GM23338 (cell line): ENCODE data around the gene MGAT3. TPM values are rescaled to one million over a fixed set of nuclear protein-coding genes. Genes with fewer than 3 reads are reported as not detected.

Experiments
- ATAC-seq: fragments of 200-7000 bp; cut with Tn5 transposase; 3 replicates; pipeline ENCODE4 v1.9.1; 2020
- DNase-seq: peaks from one replicate; pipeline ENCODE4 v3.0.0-alpha.2; 2015; ENCODE audit warnings: low spot score
- H2AFZ ChIP-seq: fragments of 200-600 bp; sonication (generic); 2 replicates; pipeline ENCODE4 v1.8.0; 2016; ENCODE audit warnings: antibody characterized with exemption, mild to moderate bottlenecking, moderate library complexity
- H3F3A ChIP-seq: fragments of 200-600 bp; sonication (generic); replicated peaks from 2 replicates; pipeline ENCODE4 v1.8.0; 2017; ENCODE audit warnings: antibody characterized with exemption, mixed run types, low read depth
- H3K27ac ChIP-seq: fragments of 200-600 bp; sonication (generic); 2 replicates; pipeline ENCODE4 v1.6.1; 2016; ENCODE audit warnings: low read depth
- H3K27me3 ChIP-seq: fragments of 200-600 bp; sonication (generic); 2 replicates; pipeline ENCODE4 v1.8.0; 2016; ENCODE audit warnings: mild to moderate bottlenecking, mixed run types, moderate library complexity; ENCODE audit not compliant: insufficient read depth
- H3K36me3 ChIP-seq: fragments of 200-600 bp; sonication (generic); 2 replicates; pipeline ENCODE4 v1.8.0; 2016; ENCODE audit warnings: mild to moderate bottlenecking; ENCODE audit not compliant: insufficient read depth
- H3K4me1 ChIP-seq: fragments of 200-600 bp; sonication (generic); 2 replicates; pipeline ENCODE4 v1.8.0; 2016; ENCODE audit warnings: mild to moderate bottlenecking, moderate library complexity; ENCODE audit not compliant: insufficient read depth
- H3K4me2 ChIP-seq: fragments of 200-600 bp; sonication (generic); 2 replicates; pipeline ENCODE4 v1.7.1; 2017; ENCODE audit warnings: mixed run types
- H3K4me3 ChIP-seq: fragments of 200-600 bp; sonication (generic); 2 replicates; pipeline ENCODE4 v1.6.1; 2016; ENCODE audit warnings: mixed run types
- H3K79me2 ChIP-seq: fragments of 200-600 bp; sonication (generic); replicated peaks from 2 replicates; pipeline ENCODE4 v1.8.0; 2017; ENCODE audit warnings: mild to moderate bottlenecking; ENCODE audit not compliant: insufficient read depth
- H3K9me2 ChIP-seq: fragments of 200-600 bp; sonication (generic); 2 replicates; pipeline ENCODE4 v1.8.0; 2017; ENCODE audit not compliant: insufficient read depth
- H4K20me1 ChIP-seq: fragments of 200-600 bp; sonication (generic); replicated peaks from 2 replicates; pipeline ENCODE4 v1.8.0; 2017; ENCODE audit warnings: mild to moderate bottlenecking; ENCODE audit not compliant: insufficient read depth
- H3K27ac Mint-ChIP-seq: 2 replicates; pipeline ENCODE4 v1.8.0; 2020; ENCODE audit warnings: inconsistent platforms, mild to moderate bottlenecking, moderate library complexity, mixed read lengths
- H3K27me3 Mint-ChIP-seq: 3 replicates; pipeline ENCODE4 v1.8.0; 2022; ENCODE audit warnings: low read depth, mild to moderate bottlenecking, moderate library complexity, mixed read lengths, inconsistent platforms; ENCODE audit not compliant: insufficient read depth, poor library complexity
- H3K36me3 Mint-ChIP-seq: 3 replicates; pipeline ENCODE4 v1.8.0; 2021; ENCODE audit warnings: low read depth, mild to moderate bottlenecking, inconsistent platforms, moderate library complexity, mixed read lengths
- H3K4me1 Mint-ChIP-seq: 3 replicates; pipeline ENCODE4 v1.8.0; 2020; ENCODE audit warnings: mild to moderate bottlenecking, inconsistent platforms, mixed read lengths
- H3K4me3 Mint-ChIP-seq: 3 replicates; pipeline ENCODE4 v1.8.0; 2021; ENCODE audit warnings: moderate library complexity, mild to moderate bottlenecking, inconsistent platforms, mixed read lengths
- H3K9me3 Mint-ChIP-seq: 3 replicates; pipeline ENCODE4 v1.8.0; 2020; ENCODE audit warnings: moderate library complexity, mild to moderate bottlenecking, inconsistent platforms, mixed read lengths
- CREB1 ChIP-seq: fragments of 250-450 bp; sonication (Bioruptor Pico); IDR thresholded peaks from 2 replicates; pipeline ENCODE4 v1.5.0; 2020; ENCODE audit warnings: low read depth, mild to moderate bottlenecking, moderate library complexity
- EZH2 ChIP-seq: fragments of 200-600 bp; sonication (generic); IDR thresholded peaks from one replicate; pipeline ENCODE4 v1.8.0; 2017; ENCODE audit warnings: antibody characterized with exemption, mild to moderate bottlenecking, low read depth; ENCODE audit not compliant: unreplicated experiment
- EZH2phosphoT487 ChIP-seq: fragments of 200-600 bp; sonication (generic); IDR thresholded peaks from one replicate; pipeline ENCODE4 v1.8.1; 2018; ENCODE audit warnings: antibody characterized with exemption; ENCODE audit not compliant: unreplicated experiment
- JUNB ChIP-seq: IDR thresholded peaks from one replicate; pipeline ENCODE4 v1.6.1; 2016; ENCODE audit warnings: antibody characterized with exemption; ENCODE audit not compliant: unreplicated experiment
- NANOG ChIP-seq: IDR thresholded peaks from 2 replicates; pipeline ENCODE4 v1.6.1; 2016; ENCODE audit warnings: antibody characterized with exemption, borderline replicate concordance
- POLR2AphosphoS5 ChIP-seq: IDR thresholded peaks from 2 replicates; pipeline ENCODE4 v1.6.1; 2016; ENCODE audit warnings: antibody characterized with exemption, low read depth
- STAT1 ChIP-seq: IDR thresholded peaks from one replicate; pipeline ENCODE4 v1.6.1; 2016; ENCODE audit warnings: antibody characterized with exemption; ENCODE audit not compliant: unreplicated experiment
- ZNF114 ChIP-seq: fragments of 250-450 bp; sonication (Bioruptor Pico); IDR thresholded peaks from 2 replicates; pipeline ENCODE4 v1.5.0; 2020; ENCODE audit warnings: mild to moderate bottlenecking, moderate library complexity
- ZNF331 ChIP-seq: fragments of 250-450 bp; sonication (Bioruptor Pico); IDR thresholded peaks from 2 replicates; pipeline ENCODE4 v1.5.0; 2020; ENCODE audit warnings: low read depth, mild to moderate bottlenecking, moderate library complexity
- polyA plus RNA-seq: library from polyadenylated mRNA; unstranded; fragments of >200 nt; fragmentation: Nextera tagmentation; extraction: Ambion mirVana; gene quantifications from 2 replicates; pipeline ENCODE4 v1.2.1, GENCODE V29; 2016
- total RNA-seq: library from RNA; depleted of rRNA; stranded (reverse); fragments of >200 nt; shearing (Covaris generic); gene quantifications from 2 replicates; pipeline ENCODE4 v1.2.3, GENCODE V29; 2014
- TF ChIP-seq, protein P1 (sequence below): IDR thresholded peaks from 2 replicates; pipeline ENCODE4 v1.6.1; 2016; ENCODE audit warnings: antibody characterized with exemption
- TF ChIP-seq, protein P2 (sequence below): fragments of 250-450 bp; sonication (Bioruptor Pico); IDR thresholded peaks from 2 replicates; pipeline ENCODE4 v1.5.0; 2020; ENCODE audit warnings: mild to moderate bottlenecking, moderate library complexity
- TF ChIP-seq, protein P3 (sequence below): IDR thresholded peaks from one replicate; pipeline ENCODE4 v1.6.1; 2018; ENCODE audit warnings: antibody characterized with exemption; ENCODE audit not compliant: unreplicated experiment
- TF ChIP-seq, protein P4 (sequence below), 2 experiments: fragments of 200-600 bp in 1 of 2; sonication (generic) in 1 of 2; conservative IDR thresholded peaks; 2 replicates each; pipeline versions ENCODE4 v1.5.1 to v1.6.1; 2016 to 2017; ENCODE audit warnings: antibody characterized with exemption in 2 of 2, low read depth in 2 of 2, mild to moderate bottlenecking in 2 of 2, moderate library complexity in 1 of 2

MGAT3 gene
- total and polyA plus RNA-seq, 2 experiments from 2014 or later: 1.7 to 10.2 TPM

DNA sequence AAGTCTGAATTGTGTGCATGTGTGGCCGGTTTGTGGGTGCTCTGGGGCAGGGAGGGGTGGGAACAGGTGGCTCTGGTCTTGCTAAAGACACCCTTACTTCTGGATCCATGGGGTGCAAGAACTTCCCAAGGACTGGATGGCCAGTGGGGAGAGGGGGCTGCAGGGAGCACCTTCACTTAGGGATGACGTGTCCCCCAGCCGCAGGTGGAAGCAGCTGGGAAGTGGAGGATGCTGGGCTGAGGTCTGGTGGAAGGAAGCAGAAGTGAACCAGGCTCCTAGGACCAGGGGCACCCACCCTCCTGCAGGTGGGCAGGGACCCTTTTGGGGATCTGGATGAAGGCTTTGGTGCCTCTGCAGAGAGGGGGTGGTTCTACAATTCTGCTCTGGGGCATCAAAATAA is 35.4 kb downstream of the MGAT3 start:
- Mint-ChIP-seq H3K27ac (no peak overlapping the region), H3K36me3 (no peaks in the 10 kb centered on the region), H3K9me3 (no peaks in the 10 kb centered on the region; the same call in 2 of the 3 replicates), H3K4me1 (peaks cover 10% of the 10 kb centered on the region), H3K4me3 (no peak overlapping the region; the same call in 2 of the 3 replicates), H3K27me3 (peaks cover 13% of the 10 kb centered on the region)
- H3F3A ChIP-seq: no peaks in the 10 kb centered on the region; the same call in 1 of the 2 replicates
- 0 out of 2 replicates have a peak, but pooled peaks cover under 1% of the 10 kb centered on the region for H3K27me3 ChIP-seq
- H3K4me1 ChIP-seq: no peaks in the 10 kb centered on the region
- TF ChIP-seq CREB1: no peak
- TF ChIP-seq, protein P1, sequence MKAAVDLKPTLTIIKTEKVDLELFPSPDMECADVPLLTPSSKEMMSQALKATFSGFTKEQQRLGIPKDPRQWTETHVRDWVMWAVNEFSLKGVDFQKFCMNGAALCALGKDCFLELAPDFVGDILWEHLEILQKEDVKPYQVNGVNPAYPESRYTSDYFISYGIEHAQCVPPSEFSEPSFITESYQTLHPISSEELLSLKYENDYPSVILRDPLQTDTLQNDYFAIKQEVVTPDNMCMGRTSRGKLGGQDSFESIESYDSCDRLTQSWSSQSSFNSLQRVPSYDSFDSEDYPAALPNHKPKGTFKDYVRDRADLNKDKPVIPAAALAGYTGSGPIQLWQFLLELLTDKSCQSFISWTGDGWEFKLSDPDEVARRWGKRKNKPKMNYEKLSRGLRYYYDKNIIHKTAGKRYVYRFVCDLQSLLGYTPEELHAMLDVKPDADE: no peak
- TF ChIP-seq, protein P2, sequence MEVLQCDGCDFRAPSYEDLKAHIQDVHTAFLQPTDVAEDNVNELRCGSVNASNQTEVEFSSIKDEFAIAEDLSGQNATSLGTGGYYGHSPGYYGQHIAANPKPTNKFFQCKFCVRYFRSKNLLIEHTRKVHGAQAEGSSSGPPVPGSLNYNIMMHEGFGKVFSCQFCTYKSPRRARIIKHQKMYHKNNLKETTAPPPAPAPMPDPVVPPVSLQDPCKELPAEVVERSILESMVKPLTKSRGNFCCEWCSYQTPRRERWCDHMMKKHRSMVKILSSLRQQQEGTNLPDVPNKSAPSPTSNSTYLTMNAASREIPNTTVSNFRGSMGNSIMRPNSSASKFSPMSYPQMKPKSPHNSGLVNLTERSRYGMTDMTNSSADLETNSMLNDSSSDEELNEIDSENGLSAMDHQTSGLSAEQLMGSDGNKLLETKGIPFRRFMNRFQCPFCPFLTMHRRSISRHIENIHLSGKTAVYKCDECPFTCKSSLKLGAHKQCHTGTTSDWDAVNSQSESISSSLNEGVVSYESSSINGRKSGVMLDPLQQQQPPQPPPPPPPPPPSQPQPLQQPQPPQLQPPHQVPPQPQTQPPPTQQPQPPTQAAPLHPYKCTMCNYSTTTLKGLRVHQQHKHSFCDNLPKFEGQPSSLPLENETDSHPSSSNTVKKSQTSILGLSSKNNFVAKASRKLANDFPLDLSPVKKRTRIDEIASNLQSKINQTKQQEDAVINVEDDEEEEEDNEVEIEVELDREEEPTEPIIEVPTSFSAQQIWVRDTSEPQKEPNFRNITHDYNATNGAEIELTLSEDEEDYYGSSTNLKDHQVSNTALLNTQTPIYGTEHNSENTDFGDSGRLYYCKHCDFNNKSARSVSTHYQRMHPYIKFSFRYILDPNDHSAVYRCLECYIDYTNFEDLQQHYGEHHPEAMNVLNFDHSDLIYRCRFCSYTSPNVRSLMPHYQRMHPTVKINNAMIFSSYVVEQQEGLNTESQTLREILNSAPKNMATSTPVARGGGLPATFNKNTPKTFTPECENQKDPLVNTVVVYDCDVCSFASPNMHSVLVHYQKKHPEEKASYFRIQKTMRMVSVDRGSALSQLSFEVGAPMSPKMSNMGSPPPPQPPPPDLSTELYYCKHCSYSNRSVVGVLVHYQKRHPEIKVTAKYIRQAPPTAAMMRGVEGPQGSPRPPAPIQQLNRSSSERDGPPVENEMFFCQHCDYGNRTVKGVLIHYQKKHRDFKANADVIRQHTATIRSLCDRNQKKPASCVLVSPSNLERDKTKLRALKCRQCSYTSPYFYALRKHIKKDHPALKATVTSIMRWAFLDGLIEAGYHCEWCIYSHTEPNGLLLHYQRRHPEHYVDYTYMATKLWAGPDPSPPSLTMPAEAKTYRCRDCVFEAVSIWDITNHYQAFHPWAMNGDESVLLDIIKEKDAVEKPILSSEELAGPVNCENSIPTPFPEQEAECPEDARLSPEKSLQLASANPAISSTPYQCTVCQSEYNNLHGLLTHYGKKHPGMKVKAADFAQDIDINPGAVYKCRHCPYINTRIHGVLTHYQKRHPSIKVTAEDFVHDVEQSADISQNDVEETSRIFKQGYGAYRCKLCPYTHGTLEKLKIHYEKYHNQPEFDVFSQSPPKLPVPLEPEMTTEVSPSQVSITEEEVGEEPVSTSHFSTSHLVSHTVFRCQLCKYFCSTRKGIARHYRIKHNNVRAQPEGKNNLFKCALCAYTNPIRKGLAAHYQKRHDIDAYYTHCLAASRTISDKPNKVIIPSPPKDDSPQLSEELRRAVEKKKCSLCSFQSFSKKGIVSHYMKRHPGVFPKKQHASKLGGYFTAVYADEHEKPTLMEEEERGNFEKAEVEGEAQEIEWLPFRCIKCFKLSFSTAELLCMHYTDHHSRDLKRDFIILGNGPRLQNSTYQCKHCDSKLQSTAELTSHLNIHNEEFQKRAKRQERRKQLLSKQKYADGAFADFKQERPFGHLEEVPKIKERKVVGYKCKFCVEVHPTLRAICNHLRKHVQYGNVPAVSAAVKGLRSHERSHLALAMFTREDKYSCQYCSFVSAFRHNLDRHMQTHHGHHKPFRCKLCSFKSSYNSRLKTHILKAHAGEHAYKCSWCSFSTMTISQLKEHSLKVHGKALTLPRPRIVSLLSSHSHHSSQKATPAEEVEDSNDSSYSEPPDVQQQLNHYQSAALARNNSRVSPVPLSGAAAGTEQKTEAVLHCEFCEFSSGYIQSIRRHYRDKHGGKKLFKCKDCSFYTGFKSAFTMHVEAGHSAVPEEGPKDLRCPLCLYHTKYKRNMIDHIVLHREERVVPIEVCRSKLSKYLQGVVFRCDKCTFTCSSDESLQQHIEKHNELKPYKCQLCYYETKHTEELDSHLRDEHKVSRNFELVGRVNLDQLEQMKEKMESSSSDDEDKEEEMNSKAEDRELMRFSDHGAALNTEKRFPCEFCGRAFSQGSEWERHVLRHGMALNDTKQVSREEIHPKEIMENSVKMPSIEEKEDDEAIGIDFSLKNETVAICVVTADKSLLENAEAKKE (CRISPR knock-in tag): no peak
- TF ChIP-seq POLR2AphosphoS5: no peak
- TF ChIP-seq EZH2: no peak
- TF ChIP-seq STAT1: no peak
- no peak for TF ChIP-seq ZNF114 (CRISPR knock-in tag)
- TF ChIP-seq, protein P3, sequence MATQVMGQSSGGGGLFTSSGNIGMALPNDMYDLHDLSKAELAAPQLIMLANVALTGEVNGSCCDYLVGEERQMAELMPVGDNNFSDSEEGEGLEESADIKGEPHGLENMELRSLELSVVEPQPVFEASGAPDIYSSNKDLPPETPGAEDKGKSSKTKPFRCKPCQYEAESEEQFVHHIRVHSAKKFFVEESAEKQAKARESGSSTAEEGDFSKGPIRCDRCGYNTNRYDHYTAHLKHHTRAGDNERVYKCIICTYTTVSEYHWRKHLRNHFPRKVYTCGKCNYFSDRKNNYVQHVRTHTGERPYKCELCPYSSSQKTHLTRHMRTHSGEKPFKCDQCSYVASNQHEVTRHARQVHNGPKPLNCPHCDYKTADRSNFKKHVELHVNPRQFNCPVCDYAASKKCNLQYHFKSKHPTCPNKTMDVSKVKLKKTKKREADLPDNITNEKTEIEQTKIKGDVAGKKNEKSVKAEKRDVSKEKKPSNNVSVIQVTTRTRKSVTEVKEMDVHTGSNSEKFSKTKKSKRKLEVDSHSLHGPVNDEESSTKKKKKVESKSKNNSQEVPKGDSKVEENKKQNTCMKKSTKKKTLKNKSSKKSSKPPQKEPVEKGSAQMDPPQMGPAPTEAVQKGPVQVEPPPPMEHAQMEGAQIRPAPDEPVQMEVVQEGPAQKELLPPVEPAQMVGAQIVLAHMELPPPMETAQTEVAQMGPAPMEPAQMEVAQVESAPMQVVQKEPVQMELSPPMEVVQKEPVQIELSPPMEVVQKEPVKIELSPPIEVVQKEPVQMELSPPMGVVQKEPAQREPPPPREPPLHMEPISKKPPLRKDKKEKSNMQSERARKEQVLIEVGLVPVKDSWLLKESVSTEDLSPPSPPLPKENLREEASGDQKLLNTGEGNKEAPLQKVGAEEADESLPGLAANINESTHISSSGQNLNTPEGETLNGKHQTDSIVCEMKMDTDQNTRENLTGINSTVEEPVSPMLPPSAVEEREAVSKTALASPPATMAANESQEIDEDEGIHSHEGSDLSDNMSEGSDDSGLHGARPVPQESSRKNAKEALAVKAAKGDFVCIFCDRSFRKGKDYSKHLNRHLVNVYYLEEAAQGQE: no peak
- TF ChIP-seq JUNB: no peak
- TF ChIP-seq, protein P4, sequence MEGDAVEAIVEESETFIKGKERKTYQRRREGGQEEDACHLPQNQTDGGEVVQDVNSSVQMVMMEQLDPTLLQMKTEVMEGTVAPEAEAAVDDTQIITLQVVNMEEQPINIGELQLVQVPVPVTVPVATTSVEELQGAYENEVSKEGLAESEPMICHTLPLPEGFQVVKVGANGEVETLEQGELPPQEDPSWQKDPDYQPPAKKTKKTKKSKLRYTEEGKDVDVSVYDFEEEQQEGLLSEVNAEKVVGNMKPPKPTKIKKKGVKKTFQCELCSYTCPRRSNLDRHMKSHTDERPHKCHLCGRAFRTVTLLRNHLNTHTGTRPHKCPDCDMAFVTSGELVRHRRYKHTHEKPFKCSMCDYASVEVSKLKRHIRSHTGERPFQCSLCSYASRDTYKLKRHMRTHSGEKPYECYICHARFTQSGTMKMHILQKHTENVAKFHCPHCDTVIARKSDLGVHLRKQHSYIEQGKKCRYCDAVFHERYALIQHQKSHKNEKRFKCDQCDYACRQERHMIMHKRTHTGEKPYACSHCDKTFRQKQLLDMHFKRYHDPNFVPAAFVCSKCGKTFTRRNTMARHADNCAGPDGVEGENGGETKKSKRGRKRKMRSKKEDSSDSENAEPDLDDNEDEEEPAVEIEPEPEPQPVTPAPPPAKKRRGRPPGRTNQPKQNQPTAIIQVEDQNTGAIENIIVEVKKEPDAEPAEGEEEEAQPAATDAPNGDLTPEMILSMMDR (conservative IDR thresholded peaks at IDR 0.05; ENCODE audit: low read depth in 2 of 2): no peak
- no peak for TF ChIP-seq EZH2phosphoT487
- TF ChIP-seq ZNF331 (CRISPR knock-in tag): no peak
- no peak for TF ChIP-seq NANOG
- H3K27ac ChIP-seq: no peak overlapping the region
- no peaks in the 10 kb centered on the region for H3K36me3 ChIP-seq
- H4K20me1 ChIP-seq: 0 out of 2 replicates have a peak, but pooled peaks cover 3% of the 10 kb centered on the region
- DNase-seq (no peak), ATAC-seq (no peak)
- H3K79me2 ChIP-seq: no peaks in the 10 kb centered on the region
- no peak overlapping the region for H2AFZ ChIP-seq
- no peaks in the 10 kb centered on the region for H3K9me2 ChIP-seq
- H3K4me3 ChIP-seq: no peak overlapping the region
- no peak overlapping the region for H3K4me2 ChIP-seq
